ENCODE measurements around the gene CAVIN2.

CAVIN2 gene

GRCh38 chr2:191838526-191838925 lies 8.4 kb downstream of the CAVIN2 start:
- DNase-seq = no peak

- DNase-seq = no peak
These were observed 9.8 kb downstream of the CAVIN2 start for GRCh38 chr2:191836853-191837769.

GRCh38 chr2:191836471-191836852 lies 10.4 kb downstream of the CAVIN2 start:
- no peak for DNase-seq

GRCh38 chr2:191835539-191836350 lies 11.1 kb downstream of the CAVIN2 start:
- DNase-seq = peak; percentile 71

GRCh38 chr2:191835100-191835499 lies 11.8 kb downstream of the CAVIN2 start:
- DNase-seq = no peak

GRCh38 chr2:191833356-191833755 lies 13.5 kb downstream of the CAVIN2 start:
- no peak for DNase-seq

- DNase-seq = no peak
These were observed 14.2 kb downstream of the CAVIN2 start for GRCh38 chr2:191832668-191833067.

- DNase-seq = no peak
These were observed 15.4 kb downstream of the CAVIN2 start for GRCh38 chr2:191831410-191831994.

- no peak for DNase-seq
These were observed 22.5 kb downstream of the CAVIN2 start for GRCh38 chr2:191824398-191824797.

- DNase-seq = no peak
These were observed 25.8 kb downstream of the CAVIN2 start for GRCh38 chr2:191821078-191821477.

GRCh38 chr2:191818725-191819350 lies 28.1 kb downstream of the CAVIN2 start:
- no peak for DNase-seq

- DNase-seq = no peak
These were observed 28.8 kb downstream of the CAVIN2 start for GRCh38 chr2:191818133-191818532.

- DNase-seq = no peak
These were observed 31.9 kb downstream of the CAVIN2 start for GRCh38 chr2:191815010-191815409.

- DNase-seq = no peak
These were observed 32.9 kb downstream of the CAVIN2 start for GRCh38 chr2:191813943-191814342.

- peak; percentile 70 for DNase-seq
These were observed 34.9 kb downstream of the CAVIN2 start for GRCh38 chr2:191811807-191812602.

GRCh38 chr2:191806396-191806795 lies 40.5 kb downstream of the CAVIN2 start:
- DNase-seq = no peak

- DNase-seq = no peak
These were observed 42.1 kb downstream of the CAVIN2 start for GRCh38 chr2:191804766-191805165.

GRCh38 chr2:191803007-191803406 lies 43.9 kb downstream of the CAVIN2 start:
- DNase-seq = no peak

- DNase-seq = no peak
These were observed 44.7 kb downstream of the CAVIN2 start for GRCh38 chr2:191802180-191802579.

GRCh38 chr2:191800874-191801273 lies 46.0 kb downstream of the CAVIN2 start:
- no peak for DNase-seq

- DNase-seq = no peak
These were observed 47.4 kb downstream of the CAVIN2 start for GRCh38 chr2:191799526-191799925.
